Endodermal cell (in vitro differentiated cells): ENCODE results near the gene LDLRAD4. TPM values are rescaled to one million over a fixed set of nuclear protein-coding genes. Genes with fewer than 3 reads are reported as not detected.

ENCODE experiments used
- DNase-seq: peaks from one replicate; pipeline ENCODE4 v3.0.0-alpha.2; 2017
- H3K27ac ChIP-seq: 2 replicates; pipeline ENCODE4 v1.5.1; 2013; ENCODE audit warnings: mild to moderate bottlenecking, low read depth, low read length, moderate library complexity
- H3K27me3 ChIP-seq: 2 replicates; pipeline ENCODE4 v1.6.1; 2013; ENCODE audit warnings: mild to moderate bottlenecking, low read length, moderate library complexity; ENCODE audit not compliant: insufficient read depth, control insufficient read depth, poor library complexity, severe bottlenecking
- H3K36me3 ChIP-seq: 2 replicates; pipeline ENCODE4 v1.7.0; 2013; ENCODE audit warnings: mild to moderate bottlenecking, low read length, moderate library complexity; ENCODE audit not compliant: control insufficient read depth, insufficient read depth
- H3K4me1 ChIP-seq: one replicate; pipeline ENCODE4 v1.7.0; 2013; ENCODE audit warnings: low read length; ENCODE audit not compliant: control insufficient read depth, insufficient read depth
- H3K4me3 ChIP-seq: 2 replicates; pipeline ENCODE4 v1.5.1; 2013; ENCODE audit warnings: mild to moderate bottlenecking, low read length, moderate library complexity
- H3K9ac ChIP-seq: 2 replicates; pipeline ENCODE4 v1.6.1; 2013; ENCODE audit warnings: mild to moderate bottlenecking, low read length, moderate library complexity; ENCODE audit not compliant: poor library complexity, severe bottlenecking; ENCODE audit errors: extremely low read depth
- H3K9me3 ChIP-seq: 2 replicates; pipeline ENCODE4 v1.6.1; 2013; ENCODE audit warnings: mild to moderate bottlenecking, low read length, moderate library complexity; ENCODE audit not compliant: control insufficient read depth
- H3K27ac Mint-ChIP-seq: 2 replicates; pipeline ENCODE4 v1.8.0; 2020; ENCODE audit warnings: mixed read lengths
- H3K27me3 Mint-ChIP-seq: 2 replicates; pipeline ENCODE4 v1.8.0; 2021; ENCODE audit warnings: mild to moderate bottlenecking, mixed read lengths; ENCODE audit not compliant: insufficient read depth
- H3K36me3 Mint-ChIP-seq: 2 replicates; pipeline ENCODE4 v1.8.0; 2020; ENCODE audit warnings: low read depth, mixed read lengths
- H3K4me1 Mint-ChIP-seq: 2 replicates; pipeline ENCODE4 v1.8.0; 2020; ENCODE audit warnings: mixed read lengths
- H3K4me3 Mint-ChIP-seq: 2 replicates; pipeline ENCODE4 v1.8.0; 2020; ENCODE audit warnings: mild to moderate bottlenecking, moderate library complexity, mixed read lengths
- H3K9me3 Mint-ChIP-seq: 2 replicates; pipeline ENCODE4 v1.8.0; 2020; ENCODE audit warnings: mild to moderate bottlenecking, mixed read lengths
- CTCF ChIP-seq: fragments of 200-600 bp; sonication (generic); conservative IDR thresholded peaks from 2 replicates; pipeline ENCODE4 v1.5.0; 2021; ENCODE audit warnings: antibody characterized with exemption, mild to moderate bottlenecking
- WGBS, 2 experiments: methylation state at CpG; one replicate each; pipeline versions ENCODE4 v1.1.5 to v1.1.7; 2013; ENCODE audit warnings: missing lambda C conversion rate in 2 of 2, mixed read lengths in 1 of 2; ENCODE audit not compliant: insufficient coverage in 1 of 2, insufficient read length in 1 of 2; 5-methylcytosine and 5-hydroxymethylcytosine counted together
- total RNA-seq, 2 donors: library from RNA; stranded (reverse); fragmentation: NEBNext Ultra II Directional in 1 of 2; extraction: Animal tissue kit (Norgen Biotek cat#: 25700) in 1 of 2; gene quantifications; 2 replicates in 1 of 2; 3 replicates in 1 of 2; pipeline ENCODE4 v1.2.1, GENCODE V29; 2021

Gene LDLRAD4
- total RNA-seq, 2 donors from 2014 or later = 14.9 to 15.1 TPM

DNA sequence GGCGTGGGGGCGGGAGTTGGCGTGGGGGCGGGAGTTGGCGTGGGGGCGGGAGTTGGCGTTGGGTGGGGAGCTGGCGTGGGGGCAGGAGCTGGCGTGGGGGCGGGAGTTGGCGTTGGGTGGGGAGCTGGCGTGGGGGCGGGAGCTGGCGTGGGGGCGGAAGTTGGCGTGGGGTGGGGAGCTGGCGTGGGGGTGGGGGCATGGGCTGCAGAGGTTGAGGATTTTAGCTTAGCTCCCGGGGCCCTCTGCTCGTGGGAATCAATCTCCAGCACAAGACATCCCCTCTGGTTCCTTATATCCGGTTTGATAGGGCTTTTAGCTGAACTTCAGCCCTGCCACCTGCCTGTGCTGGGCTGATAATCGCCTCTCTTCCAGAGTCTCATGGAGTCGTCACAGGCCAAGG, 177.0 kb downstream of the LDLRAD4 start:
- Histone ChIP-seq H3K9ac (no peak overlapping the region), H3K36me3 (no peaks in the 10 kb centered on the region), H3K4me1 (peaks cover 6% of the 10 kb centered on the region), H3K4me3 (no peak overlapping the region), H3K9me3 (no peaks in the 10 kb centered on the region), H3K27ac (no peak overlapping the region), H3K27me3 (no peaks in the 10 kb centered on the region)
- Mint-ChIP-seq H3K36me3 (no peaks in the 10 kb centered on the region), H3K27me3 (no peaks in the 10 kb centered on the region), H3K4me3 (no peak overlapping the region), H3K9me3 (no peaks in the 10 kb centered on the region), H3K27ac (no peak overlapping the region), H3K4me1 (no peaks in the 10 kb centered on the region)
- DNase-seq = no peak
- TF ChIP-seq CTCF = no peak
- 93 to 97% methylated on average over 6 of the region's 22 CpGs for WGBS, 2 experiments

DNA sequence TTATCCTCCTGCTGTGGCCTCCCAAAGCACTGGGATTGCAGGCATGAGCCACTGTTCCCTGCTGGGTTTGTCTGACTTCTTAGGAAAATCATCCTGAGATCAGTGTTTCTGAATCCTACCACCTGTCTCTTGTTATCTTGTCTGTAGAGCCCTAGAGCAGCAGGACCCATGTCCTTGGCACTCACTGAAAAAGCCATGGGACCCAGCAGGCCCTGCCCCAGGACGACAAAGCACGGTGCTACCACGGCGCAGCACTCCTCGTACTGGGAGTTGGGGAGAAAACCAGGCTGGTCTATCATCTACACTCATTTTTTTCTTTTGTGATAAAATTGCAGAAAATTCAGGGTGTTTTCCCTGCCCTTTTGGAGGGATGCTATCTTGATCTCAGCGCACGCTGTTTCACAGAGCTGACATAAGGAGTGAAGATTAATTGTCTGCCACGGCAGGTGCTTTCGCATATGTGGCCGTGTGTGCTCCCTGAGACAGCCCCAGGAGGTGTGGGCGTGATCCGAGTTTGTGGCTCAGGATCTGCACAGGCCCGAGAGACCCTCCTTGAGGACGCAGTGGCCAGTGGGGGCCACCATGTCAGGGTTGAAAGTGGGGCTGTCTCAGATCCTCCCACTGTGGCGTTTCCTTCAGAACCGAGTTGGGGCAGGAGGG, 179.1 kb downstream of the LDLRAD4 start:
- Histone ChIP-seq H3K4me3 (no peak overlapping the region), H3K4me1 (peaks cover 6% of the 10 kb centered on the region), H3K27ac (no peak overlapping the region), H3K9me3 (no peaks in the 10 kb centered on the region), H3K9ac (no peak overlapping the region), H3K36me3 (no peaks in the 10 kb centered on the region), H3K27me3 (no peaks in the 10 kb centered on the region)
- 88 to 91% methylated on average over 15 to 16 of the region's 16 CpGs for WGBS, 2 experiments
- DNase-seq = peak; percentile 29
- Mint-ChIP-seq H3K9me3 (no peaks in the 10 kb centered on the region), H3K4me3 (no peak overlapping the region), H3K4me1 (no peaks in the 10 kb centered on the region), H3K27ac (no peak overlapping the region), H3K36me3 (no peaks in the 10 kb centered on the region), H3K27me3 (no peaks in the 10 kb centered on the region)
- TF ChIP-seq CTCF = no peak

GRCh38 chr18:13398631-13399030, 180.1 kb downstream of the LDLRAD4 start:
- H3K27me3 Mint-ChIP-seq = no peaks in the 10 kb centered on the region
- no peaks in the 10 kb centered on the region for H3K36me3 ChIP-seq
- H3K27ac Mint-ChIP-seq = no peak overlapping the region
- WGBS, 2 experiments = 92 to 97% methylated on average over 9 to 11 of the region's 11 CpGs
- no peaks in the 10 kb centered on the region for H3K36me3 Mint-ChIP-seq
- no peaks in the 10 kb centered on the region for H3K4me1 Mint-ChIP-seq
- no peak overlapping the region for H3K4me3 ChIP-seq
- H3K4me1 ChIP-seq = peaks cover 9% of the 10 kb centered on the region
- no peaks in the 10 kb centered on the region for H3K9me3 ChIP-seq
- no peak overlapping the region for H3K27ac ChIP-seq
- DNase-seq = no peak
- no peaks in the 10 kb centered on the region for H3K9me3 Mint-ChIP-seq
- no peak overlapping the region for H3K9ac ChIP-seq
- H3K27me3 ChIP-seq = no peaks in the 10 kb centered on the region
- no peak for TF ChIP-seq CTCF
- H3K4me3 Mint-ChIP-seq = no peak overlapping the region
